CD14-positive monocyte (primary cell): Measurements from ENCODE around the gene DMGDH. TPM values are rescaled to one million over a fixed set of nuclear protein-coding genes. Genes with fewer than 3 reads are reported as not detected.

ENCODE experiments used
- DNase-seq, 3 donors: peaks; one replicate each; pipeline ENCODE4 v3.0.0-alpha.2; 2011 to 2022
- H2AFZ ChIP-seq: 2 replicates; pipeline ENCODE4 v1.6.0; 2012; ENCODE audit warnings: mild to moderate bottlenecking, low read depth, low read length, inconsistent platforms; ENCODE audit not compliant: insufficient read depth, poor library complexity, severe bottlenecking
- H3K27ac ChIP-seq, 2 donors: 1 replicate in 1 of 2; 2 replicates in 1 of 2; pipeline ENCODE4 v1.5.1; 2012 to 2013; ENCODE audit warnings: low read length in 2 of 2, control low read depth in 1 of 2, inconsistent platforms in 1 of 2, low read depth in 1 of 2, mild to moderate bottlenecking in 1 of 2
- H3K27me3 ChIP-seq, 2 donors: one replicate each; pipeline versions ENCODE4 v1.6.0 to v1.6.1; 2011 to 2013; ENCODE audit warnings: low read length in 2 of 2; ENCODE audit not compliant: control insufficient read depth in 2 of 2, insufficient read depth in 2 of 2
- H3K36me3 ChIP-seq, 2 donors: replicated peaks in 1 of 2; 1 replicate in 1 of 2; 2 replicates in 1 of 2; pipeline versions ENCODE4 v1.5.1 to v1.6.1; 2012 to 2013; ENCODE audit warnings: low read length in 2 of 2, control low read depth in 1 of 2, inconsistent platforms in 1 of 2, mild to moderate bottlenecking in 1 of 2; ENCODE audit not compliant: insufficient read depth in 2 of 2, control insufficient read depth in 1 of 2
- H3K4me1 ChIP-seq, 2 donors: 1 replicate in 1 of 2; 2 replicates in 1 of 2; pipeline versions ENCODE4 v1.5.1 to v1.6.1; 2012 to 2013; ENCODE audit warnings: low read length in 2 of 2, control low read depth in 1 of 2, inconsistent platforms in 1 of 2, mild to moderate bottlenecking in 1 of 2, moderate library complexity in 1 of 2; ENCODE audit not compliant: insufficient read depth in 2 of 2, control insufficient read depth in 1 of 2
- H3K4me2 ChIP-seq: replicated peaks from 2 replicates; pipeline ENCODE3; 2012; ENCODE audit warnings: low read length, moderate library complexity, mild to moderate bottlenecking; ENCODE audit not compliant: poor library complexity, severe bottlenecking; ENCODE audit errors: extremely low read depth
- H3K4me3 ChIP-seq, 3 experiments: fragments of 200-600 bp in 1 of 3; sonication (generic) in 1 of 3; replicated peaks in 1 of 3; 1 replicate in 2 of 3; 2 replicates in 1 of 3; pipeline ENCODE4 v1.5.1; 2011 to 2013; ENCODE audit warnings: low read length in 3 of 3, mild to moderate bottlenecking in 3 of 3, control low read depth in 2 of 3, low read depth in 2 of 3, inconsistent platforms in 1 of 3, moderate library complexity in 1 of 3
- H3K79me2 ChIP-seq: 2 replicates; pipeline ENCODE4 v1.6.0; 2012; ENCODE audit warnings: mild to moderate bottlenecking, control low read depth, inconsistent platforms, low read length, moderate library complexity; ENCODE audit not compliant: insufficient read depth
- H3K9ac ChIP-seq: 2 replicates; pipeline ENCODE4 v1.6.0; 2017; ENCODE audit warnings: low read length, mild to moderate bottlenecking; ENCODE audit not compliant: insufficient read depth, poor library complexity, severe bottlenecking
- H3K9me3 ChIP-seq, 2 donors: replicated peaks in 1 of 2; 1 replicate in 1 of 2; 2 replicates in 1 of 2; pipeline versions ENCODE4 v1.5.1 to v1.6.1; 2012 to 2013; ENCODE audit warnings: low read length in 2 of 2, control low read depth in 1 of 2; ENCODE audit not compliant: control insufficient read depth in 1 of 2, insufficient read depth in 1 of 2
- H4K20me1 ChIP-seq: 2 replicates; pipeline ENCODE4 v1.6.0; 2012; ENCODE audit warnings: mild to moderate bottlenecking, low read length, control low read depth, moderate library complexity; ENCODE audit not compliant: insufficient read depth
- H3K27ac Mint-ChIP-seq, 7 donors: one replicate each; pipeline ENCODE4 v1.8.0; 2020; ENCODE audit warnings: mild to moderate bottlenecking in 7 of 7, mixed read lengths in 7 of 7, moderate library complexity in 6 of 7, inconsistent platforms in 2 of 7
- H3K27me3 Mint-ChIP-seq, 3 donors: one replicate each; pipeline ENCODE4 v1.8.0; 2021 to 2022; ENCODE audit warnings: low read depth in 3 of 3, mild to moderate bottlenecking in 3 of 3, mixed read lengths in 3 of 3, moderate library complexity in 3 of 3, inconsistent platforms in 1 of 3
- H3K36me3 Mint-ChIP-seq, 2 donors: one replicate each; pipeline ENCODE4 v1.8.0; 2020; ENCODE audit warnings: mixed read lengths in 2 of 2, inconsistent platforms in 1 of 2, mild to moderate bottlenecking in 1 of 2
- H3K4me1 Mint-ChIP-seq: one replicate; pipeline ENCODE4 v1.8.0; 2020; ENCODE audit warnings: mild to moderate bottlenecking, mixed read lengths
- H3K4me3 Mint-ChIP-seq, 2 donors: one replicate each; pipeline ENCODE4 v1.8.0; 2020; ENCODE audit warnings: mild to moderate bottlenecking in 2 of 2, mixed read lengths in 2 of 2, moderate library complexity in 1 of 2
- H3K9me3 Mint-ChIP-seq, 7 donors: one replicate each; pipeline ENCODE4 v1.8.0; 2020 to 2022; ENCODE audit warnings: mixed read lengths in 7 of 7, mild to moderate bottlenecking in 6 of 7, moderate library complexity in 6 of 7, inconsistent platforms in 2 of 7
- CTCF ChIP-seq: fragments of 200-600 bp; IDR thresholded peaks from one replicate; pipeline ENCODE4 v1.8.0; 2022; ENCODE audit warnings: antibody characterized with exemption, mild to moderate bottlenecking
- WGBS: methylation state at CpG from one replicate; pipeline ENCODE4 v1.1.5; 2013; ENCODE audit warnings: missing lambda C conversion rate; ENCODE audit not compliant: insufficient coverage; 5-methylcytosine and 5-hydroxymethylcytosine counted together
- intact Hi-C, 2 donors: fragments of 100-400 bp; cut with micrococcal nuclease; formaldehyde crosslinking; loops; one replicate each; pipeline versions ENCODE4 v1.15.0 to v1.15.1; 2023
- polyA plus RNA-seq, 3 donors: library from polyadenylated mRNA; depleted of rRNA in 1 of 3; unstranded in 2 of 3; stranded (reverse) in 1 of 3; fragments of 300-500 nt in 2 of 3; fragments of >200 nt in 1 of 3; fragmentation: Illumina TruSeq in 2 of 3; gene quantifications; 1 replicate in 2 of 3; 2 replicates in 1 of 3; pipeline ENCODE4 v1.2.3, GENCODE V29; 2012 to 2021

DMGDH gene
- polyA plus RNA-seq, 3 donors, result not detected

GRCh38 chr5:79030663-79031484 lies 38.6 kb downstream of the DMGDH start:
- H3K4me2 ChIP-seq, result no peak overlapping the region

GRCh38 chr5:79025054-79025472 lies 44.4 kb downstream of the DMGDH start:
- H3K9me3 Mint-ChIP-seq, result peaks cover 0 to 2% (median 0%) of the 10 kb centered on the region in 7 donors
- H3K4me1 ChIP-seq, result peaks cover 0 to 3% of the 10 kb centered on the region in 2 donors
- no peaks in the 10 kb centered on the region for H3K9me3 ChIP-seq
- no peak overlapping the region for H3K9ac ChIP-seq
- H3K4me3 ChIP-seq, result no peak overlapping the region
- no peak overlapping the region for H2AFZ ChIP-seq
- H3K4me1 Mint-ChIP-seq, result peaks cover 16% of the 10 kb centered on the region
- no peak overlapping the region for H3K27ac Mint-ChIP-seq
- peak overlapping the region; percentile 44 to 64 for H3K4me3 Mint-ChIP-seq
- H3K79me2 ChIP-seq, result no peaks in the 10 kb centered on the region
- no peaks in the 10 kb centered on the region for H3K36me3 ChIP-seq
- TF ChIP-seq CTCF, result peak; percentile 98
- intact Hi-C loops, result loop anchor here (5.0 to 10.0 kb wide), 2 partner anchors 107 to 440 kb away; no protein-coding TSS in a partner anchor
- no peak overlapping the region for H3K27ac ChIP-seq
- peaks cover 4 to 10% of the 10 kb centered on the region in 2 donors for H3K27me3 ChIP-seq
- H3K27me3 Mint-ChIP-seq, result peaks cover 7 to 25% (median 8%) of the 10 kb centered on the region in 3 donors
- DNase-seq, result peak; percentile 25 to 49 (median 34)
- H3K36me3 Mint-ChIP-seq, result no peaks in the 10 kb centered on the region
- no peaks in the 10 kb centered on the region for H4K20me1 ChIP-seq
- H3K4me2 ChIP-seq, result peak overlapping the region; percentile 5
- 21% methylated on average over 12 of the region's 13 CpGs for WGBS

More at GRCh38 chr5:79030663-79031484, 38.6 kb downstream of the DMGDH start:
- H4K20me1 ChIP-seq, result no peaks in the 10 kb centered on the region
- Mint-ChIP-seq H3K9me3 (peaks cover 0 to 3% (median 0%) of the 10 kb centered on the region in 7 donors), H3K36me3 (no peaks in the 10 kb centered on the region), H3K27ac (no peak overlapping the region), H3K27me3 (peaks cover 1 to 6% (median 3%) of the 10 kb centered on the region in 3 donors), H3K4me3 (no peak overlapping the region), H3K4me1 (no peaks in the 10 kb centered on the region)
- no peak overlapping the region for H2AFZ ChIP-seq
- no peak overlapping the region for H3K4me3 ChIP-seq
- TF ChIP-seq CTCF, result no peak
- no peaks in the 10 kb centered on the region for H3K4me1 ChIP-seq
- no peaks in the 10 kb centered on the region for H3K27me3 ChIP-seq
- no peaks in the 10 kb centered on the region for H3K36me3 ChIP-seq
- WGBS, result 96% methylated on average over 5 of the region's 11 CpGs
- no peak overlapping the region for H3K27ac ChIP-seq
- no peaks in the 10 kb centered on the region for H3K9me3 ChIP-seq
- H3K9ac ChIP-seq, result no peak overlapping the region
- no peak for DNase-seq
- intact Hi-C loops, result no loop called here
- H3K79me2 ChIP-seq, result no peaks in the 10 kb centered on the region
